HCT116 (cell line): ENCODE data around the gene HYI. TPM values are rescaled to one million over a fixed set of nuclear protein-coding genes. Genes with fewer than 3 reads are reported as not detected.

Experiments used
- ATAC-seq: fragments of 200-7000 bp; cut with Tn5 transposase; 2 replicates; pipeline ENCODE4 v1.9.1; 2020; ENCODE audit warnings: mild to moderate bottlenecking, moderate library complexity
- BruUV-seq: library from RNA; stranded (reverse); fragments of 400-500 nt; replicated peaks from 2 replicates; lab custom pipeline; 2021; lab: Mats Ljungman, UMichigan
- CTCF ChIA-PET: fragments of 300-600 bp; sonication (Branson Sonifier 250); formaldehyde crosslinking; loops from one replicate; lab custom pipeline; 2021; ENCODE audit warnings: antibody characterized with exemption; lab: Charles Lee
- POLR2A ChIA-PET: fragments of 300-600, 350-600 bp; sonication (Branson Sonifier 250); formaldehyde crosslinking; loops from one replicate; lab custom pipeline; 2021; ENCODE audit warnings: antibody characterized with exemption; lab: Charles Lee
- RAD21 ChIA-PET, 2 experiments: fragments of 300-600 bp; sonication (Branson Sonifier 250); formaldehyde crosslinking; loops; one replicate each; lab custom pipeline; 2023; ENCODE audit warnings: low total read pairs in 2 of 2; ENCODE audit not compliant: uncharacterized antibody in 2 of 2, unreplicated experiment in 2 of 2, low non-redundant PET in 1 of 2; lab: Charles Lee
- DNase-seq: peaks from one replicate; pipeline ENCODE4 v3.0.0-alpha.2; 2010; ENCODE audit warnings: low read depth, low spot score
- H2AFZ ChIP-seq: fragments of 200-600 bp; shearing (Covaris generic), sonication (generic); 2 replicates; pipeline ENCODE4 v1.6.1; 2017; ENCODE audit warnings: low read depth, mixed run types, mixed read lengths, antibody characterized with exemption, low read length; ENCODE audit not compliant: poor library complexity, severe bottlenecking
- H3K27ac ChIP-seq: 2 replicates; pipeline ENCODE4 v1.5.1; 2012; ENCODE audit warnings: low read depth, low read length
- H3K27me3 ChIP-seq: fragments of 200-600 bp; sonication (generic); 2 replicates; pipeline ENCODE4 v1.6.1; 2016; ENCODE audit warnings: mixed run types, low read length, mixed read lengths; ENCODE audit not compliant: insufficient read depth
- H3K36me3 ChIP-seq, 2 experiments: fragments of 200-500 bp in 1 of 2; fragments of 200-600 bp in 1 of 2; sonication (Bioruptor generic) in 1 of 2; sonication (generic) in 1 of 2; 2 replicates each; pipeline versions ENCODE4 v1.5.1 to v1.6.1; 2014 to 2016; ENCODE audit warnings: low read length in 2 of 2, inconsistent platforms in 1 of 2, mixed read lengths in 1 of 2, mixed run types in 1 of 2; ENCODE audit not compliant: insufficient read depth in 2 of 2, control insufficient read depth in 1 of 2
- H3K4me1 ChIP-seq, 2 experiments: fragments of 200-600 bp in 1 of 2; sonication (generic) in 1 of 2; 2 replicates each; pipeline versions ENCODE4 v1.5.1 to v1.6.1; 2012 to 2017; ENCODE audit warnings: low read length in 2 of 2, inconsistent platforms in 1 of 2, mild to moderate bottlenecking in 1 of 2, mixed read lengths in 1 of 2, mixed run types in 1 of 2, moderate library complexity in 1 of 2; ENCODE audit not compliant: insufficient read depth in 2 of 2, control insufficient read depth in 1 of 2
- H3K4me2 ChIP-seq: fragments of 200-600 bp; sonication (generic); 2 replicates; pipeline ENCODE4 v1.6.1; 2017; ENCODE audit warnings: mixed run types, low read length, mixed read lengths
- H3K4me3 ChIP-seq, 2 experiments: fragments of 200-600 bp in 1 of 2; sonication (generic) in 1 of 2; replicated peaks in 1 of 2; 2 replicates each; pipeline ENCODE4 v1.5.1; 2011 to 2016; ENCODE audit warnings: low read length in 2 of 2, control low read depth in 1 of 2, low read depth in 1 of 2, mild to moderate bottlenecking in 1 of 2, mixed read lengths in 1 of 2, mixed run types in 1 of 2
- H3K79me2 ChIP-seq: fragments of 200-600 bp; sonication (generic); 2 replicates; pipeline ENCODE4 v1.6.1; 2017; ENCODE audit warnings: mild to moderate bottlenecking, mixed run types, low read length, moderate library complexity, mixed read lengths; ENCODE audit not compliant: insufficient read depth
- H3K9ac ChIP-seq: fragments of 200-600 bp; sonication (generic); 2 replicates; pipeline ENCODE4 v1.6.1; 2016; ENCODE audit warnings: low read length, mixed read lengths
- H3K9me2 ChIP-seq: fragments of 200-600 bp; sonication (generic), shearing (Covaris generic); 2 replicates; pipeline ENCODE4 v1.6.1; 2017; ENCODE audit warnings: mixed run types, mild to moderate bottlenecking, moderate library complexity; ENCODE audit not compliant: insufficient read depth
- H3K9me3 ChIP-seq, 2 experiments: fragments of 200-500 bp in 1 of 2; fragments of 200-600 bp in 1 of 2; sonication (Bioruptor generic) in 1 of 2; sonication (generic) in 1 of 2; 2 replicates each; pipeline ENCODE4 v1.6.1; 2014 to 2017; ENCODE audit warnings: low read length in 2 of 2, mixed read lengths in 2 of 2, inconsistent platforms in 1 of 2, low read depth in 1 of 2, mild to moderate bottlenecking in 1 of 2, mixed run types in 1 of 2, moderate library complexity in 1 of 2; ENCODE audit not compliant: control insufficient read depth in 1 of 2, insufficient read depth in 1 of 2
- H4K20me1 ChIP-seq: fragments of 200-600 bp; sonication (generic), shearing (Covaris generic); 2 replicates; pipeline ENCODE4 v1.6.1; 2017; ENCODE audit warnings: mixed run types, mild to moderate bottlenecking, moderate library complexity; ENCODE audit not compliant: insufficient read depth
- CBX3 ChIP-seq: IDR thresholded peaks from 2 replicates; pipeline ENCODE4 v1.6.1; 2012; ENCODE audit warnings: low read depth
- CEBPB ChIP-seq: IDR thresholded peaks from 2 replicates; pipeline ENCODE4 v1.6.1; 2012; ENCODE audit warnings: low read depth
- EZH2 ChIP-seq: fragments of 200-600 bp; sonication (generic); IDR thresholded peaks from 2 replicates; pipeline ENCODE4 v1.6.1; 2017; ENCODE audit warnings: antibody characterized with exemption, mixed run types
- FOSL1 ChIP-seq: IDR thresholded peaks from 2 replicates; pipeline ENCODE4 v1.6.1; 2012; ENCODE audit warnings: low read depth
- POLR2AphosphoS5 ChIP-seq: IDR thresholded peaks from 2 replicates; pipeline ENCODE4 v1.6.1; 2011; ENCODE audit warnings: mild to moderate bottlenecking, low read depth, low read length, moderate library complexity
- RAD21 ChIP-seq: IDR thresholded peaks from 2 replicates; pipeline ENCODE4 v1.6.1; 2012; ENCODE audit warnings: low read depth, mild to moderate bottlenecking
- SP1 ChIP-seq: IDR thresholded peaks from 2 replicates; pipeline ENCODE4 v1.6.1; 2012; ENCODE audit warnings: low read depth
- ZNF274 ChIP-seq: fragments of 200-500 bp; sonication (Bioruptor generic); IDR thresholded peaks from 2 replicates; pipeline ENCODE4 v1.6.1; 2014; ENCODE audit warnings: mild to moderate bottlenecking, low read depth, low read length, inconsistent platforms
- intact Hi-C: fragments of 100-400 bp; cut with micrococcal nuclease; formaldehyde crosslinking; loops from 2 replicates; pipeline ENCODE4 v1.10.0; 2022
- total RNA-seq: library from RNA; stranded (reverse); gene quantifications from one replicate; pipeline ENCODE4 v1.2.1, GENCODE V29; 2021; ENCODE audit not compliant: unreplicated experiment
- TF ChIP-seq, protein P1 (sequence below), 3 experiments: fragments of 200-600 bp in 1 of 3; sonication (generic) in 1 of 3; IDR thresholded peaks in 2 of 3; conservative IDR thresholded peaks in 1 of 3; 2 replicates each; pipeline ENCODE4 v1.5.1; 2012 to 2017; ENCODE audit warnings: low read depth in 2 of 3, low read length in 2 of 3, antibody characterized with exemption in 1 of 3, borderline replicate concordance in 1 of 3, control low read depth in 1 of 3, mild to moderate bottlenecking in 1 of 3, mixed read lengths in 1 of 3, mixed run types in 1 of 3, moderate library complexity in 1 of 3; ENCODE audit not compliant: insufficient read depth in 1 of 3
- TF ChIP-seq, protein P2 (sequence below): IDR thresholded peaks from 2 replicates; pipeline ENCODE4 v1.6.1; 2012; ENCODE audit warnings: low read depth
- TF ChIP-seq, protein P3 (sequence below): IDR thresholded peaks from 2 replicates; pipeline ENCODE4 v1.6.1; 2011; ENCODE audit warnings: mild to moderate bottlenecking, low read length, moderate library complexity; ENCODE audit not compliant: insufficient replicate concordance; ENCODE audit errors: extremely low read depth
- TF ChIP-seq, protein P4 (sequence below): IDR thresholded peaks from 2 replicates; pipeline ENCODE4 v1.6.1; 2012

HYI gene
- total RNA-seq, 1 experiment from 2014 or later = 13.9 TPM

DNA sequence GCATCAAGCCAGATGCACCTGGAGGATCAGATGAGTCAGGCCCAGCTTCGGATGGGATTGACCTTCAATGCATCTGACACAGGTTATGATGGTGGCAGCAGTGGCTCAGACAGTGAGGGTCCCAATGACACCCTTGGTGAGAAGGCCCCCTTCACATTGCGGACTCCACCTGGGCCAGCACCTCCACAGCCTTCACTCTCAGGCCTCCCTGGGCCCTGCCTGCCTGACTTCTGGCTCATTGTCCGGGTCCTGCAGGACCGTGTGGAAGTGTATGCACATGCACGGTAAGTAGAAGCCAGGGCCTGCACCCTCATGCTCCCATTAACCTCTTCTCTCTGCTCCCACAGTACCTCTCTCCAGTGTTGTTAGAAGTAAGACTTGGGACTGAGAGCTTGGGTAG is 20.8 kb downstream of the HYI start:
- CTCF ChIA-PET = no interaction called here
- no peak for DNase-seq

DNA sequence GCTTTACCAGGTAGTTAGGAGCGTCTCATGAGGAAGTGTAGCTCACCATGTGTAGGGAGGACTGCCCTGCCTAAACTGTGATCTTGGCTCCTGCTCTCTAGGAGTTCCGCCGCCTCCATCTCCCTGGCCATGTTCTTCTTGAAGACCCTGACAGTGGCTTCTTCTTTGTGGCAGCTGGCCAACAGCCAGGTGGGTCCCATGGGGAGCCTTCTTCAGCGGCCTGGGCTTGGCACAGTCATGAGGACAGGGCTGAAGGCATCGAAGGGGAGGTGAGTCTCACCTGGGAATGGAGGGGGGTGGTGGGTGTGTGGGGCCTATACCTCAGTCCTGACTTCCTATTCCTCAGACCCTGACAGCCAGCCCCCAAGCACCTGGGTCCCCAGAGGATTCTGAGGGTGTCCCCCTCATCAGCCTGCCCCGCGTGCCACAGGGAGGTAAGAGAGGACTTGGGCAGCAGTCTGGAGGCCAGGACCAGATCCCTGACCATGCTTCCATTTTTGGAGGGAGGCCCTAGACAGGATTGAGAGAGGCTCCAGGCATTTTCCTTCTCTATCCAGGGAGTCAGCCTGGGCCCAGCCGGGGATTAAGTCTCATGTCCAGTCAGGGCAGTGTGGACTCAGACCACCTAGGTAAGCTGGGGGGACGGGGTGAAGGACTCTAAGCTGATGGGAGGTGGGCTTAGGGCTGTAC is 21.4 kb downstream of the HYI start:
- Histone ChIP-seq H3K4me1 (no peaks in the 10 kb centered on the region), H3K79me2 (no peaks in the 10 kb centered on the region), H3K27ac (no peak overlapping the region), H3K4me2 (no peak overlapping the region), H2AFZ (no peak overlapping the region), H3K9me3 (no peaks in the 10 kb centered on the region), H3K4me3 (no peak overlapping the region), H3K36me3 (peaks cover 14 to 21% of the 10 kb centered on the region in 2 experiments; a peak in 3 of 4 replicates), H3K9ac (no peak overlapping the region), H3K27me3 (no peaks in the 10 kb centered on the region), H3K9me2 (no peaks in the 10 kb centered on the region), H4K20me1 (no peaks in the 10 kb centered on the region)
- ChIA-PET RAD21 (no interaction called here), CTCF (no interaction called here), POLR2A (no interaction called here)
- no peak for DNase-seq
- BruUV-seq = no TSS peak
- ATAC-seq = no peak
- intact Hi-C loops = no loop called here
- TF ChIP-seq POLR2AphosphoS5 = no peak
- TF ChIP-seq, protein P1, sequence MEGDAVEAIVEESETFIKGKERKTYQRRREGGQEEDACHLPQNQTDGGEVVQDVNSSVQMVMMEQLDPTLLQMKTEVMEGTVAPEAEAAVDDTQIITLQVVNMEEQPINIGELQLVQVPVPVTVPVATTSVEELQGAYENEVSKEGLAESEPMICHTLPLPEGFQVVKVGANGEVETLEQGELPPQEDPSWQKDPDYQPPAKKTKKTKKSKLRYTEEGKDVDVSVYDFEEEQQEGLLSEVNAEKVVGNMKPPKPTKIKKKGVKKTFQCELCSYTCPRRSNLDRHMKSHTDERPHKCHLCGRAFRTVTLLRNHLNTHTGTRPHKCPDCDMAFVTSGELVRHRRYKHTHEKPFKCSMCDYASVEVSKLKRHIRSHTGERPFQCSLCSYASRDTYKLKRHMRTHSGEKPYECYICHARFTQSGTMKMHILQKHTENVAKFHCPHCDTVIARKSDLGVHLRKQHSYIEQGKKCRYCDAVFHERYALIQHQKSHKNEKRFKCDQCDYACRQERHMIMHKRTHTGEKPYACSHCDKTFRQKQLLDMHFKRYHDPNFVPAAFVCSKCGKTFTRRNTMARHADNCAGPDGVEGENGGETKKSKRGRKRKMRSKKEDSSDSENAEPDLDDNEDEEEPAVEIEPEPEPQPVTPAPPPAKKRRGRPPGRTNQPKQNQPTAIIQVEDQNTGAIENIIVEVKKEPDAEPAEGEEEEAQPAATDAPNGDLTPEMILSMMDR (IDR thresholded peaks at IDR 0.05 in 2 of 3, conservative IDR thresholded peaks at IDR 0.05 in 1 of 3; ENCODE audit: borderline replicate concordance in 1 of 3, insufficient read depth in 1 of 3, low read depth in 2 of 3, low read length in 2 of 3) = no peak
- TF ChIP-seq FOSL1 = no peak
- TF ChIP-seq, protein P2, sequence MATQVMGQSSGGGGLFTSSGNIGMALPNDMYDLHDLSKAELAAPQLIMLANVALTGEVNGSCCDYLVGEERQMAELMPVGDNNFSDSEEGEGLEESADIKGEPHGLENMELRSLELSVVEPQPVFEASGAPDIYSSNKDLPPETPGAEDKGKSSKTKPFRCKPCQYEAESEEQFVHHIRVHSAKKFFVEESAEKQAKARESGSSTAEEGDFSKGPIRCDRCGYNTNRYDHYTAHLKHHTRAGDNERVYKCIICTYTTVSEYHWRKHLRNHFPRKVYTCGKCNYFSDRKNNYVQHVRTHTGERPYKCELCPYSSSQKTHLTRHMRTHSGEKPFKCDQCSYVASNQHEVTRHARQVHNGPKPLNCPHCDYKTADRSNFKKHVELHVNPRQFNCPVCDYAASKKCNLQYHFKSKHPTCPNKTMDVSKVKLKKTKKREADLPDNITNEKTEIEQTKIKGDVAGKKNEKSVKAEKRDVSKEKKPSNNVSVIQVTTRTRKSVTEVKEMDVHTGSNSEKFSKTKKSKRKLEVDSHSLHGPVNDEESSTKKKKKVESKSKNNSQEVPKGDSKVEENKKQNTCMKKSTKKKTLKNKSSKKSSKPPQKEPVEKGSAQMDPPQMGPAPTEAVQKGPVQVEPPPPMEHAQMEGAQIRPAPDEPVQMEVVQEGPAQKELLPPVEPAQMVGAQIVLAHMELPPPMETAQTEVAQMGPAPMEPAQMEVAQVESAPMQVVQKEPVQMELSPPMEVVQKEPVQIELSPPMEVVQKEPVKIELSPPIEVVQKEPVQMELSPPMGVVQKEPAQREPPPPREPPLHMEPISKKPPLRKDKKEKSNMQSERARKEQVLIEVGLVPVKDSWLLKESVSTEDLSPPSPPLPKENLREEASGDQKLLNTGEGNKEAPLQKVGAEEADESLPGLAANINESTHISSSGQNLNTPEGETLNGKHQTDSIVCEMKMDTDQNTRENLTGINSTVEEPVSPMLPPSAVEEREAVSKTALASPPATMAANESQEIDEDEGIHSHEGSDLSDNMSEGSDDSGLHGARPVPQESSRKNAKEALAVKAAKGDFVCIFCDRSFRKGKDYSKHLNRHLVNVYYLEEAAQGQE = no peak
- no peak for TF ChIP-seq EZH2
- TF ChIP-seq, protein P3, sequence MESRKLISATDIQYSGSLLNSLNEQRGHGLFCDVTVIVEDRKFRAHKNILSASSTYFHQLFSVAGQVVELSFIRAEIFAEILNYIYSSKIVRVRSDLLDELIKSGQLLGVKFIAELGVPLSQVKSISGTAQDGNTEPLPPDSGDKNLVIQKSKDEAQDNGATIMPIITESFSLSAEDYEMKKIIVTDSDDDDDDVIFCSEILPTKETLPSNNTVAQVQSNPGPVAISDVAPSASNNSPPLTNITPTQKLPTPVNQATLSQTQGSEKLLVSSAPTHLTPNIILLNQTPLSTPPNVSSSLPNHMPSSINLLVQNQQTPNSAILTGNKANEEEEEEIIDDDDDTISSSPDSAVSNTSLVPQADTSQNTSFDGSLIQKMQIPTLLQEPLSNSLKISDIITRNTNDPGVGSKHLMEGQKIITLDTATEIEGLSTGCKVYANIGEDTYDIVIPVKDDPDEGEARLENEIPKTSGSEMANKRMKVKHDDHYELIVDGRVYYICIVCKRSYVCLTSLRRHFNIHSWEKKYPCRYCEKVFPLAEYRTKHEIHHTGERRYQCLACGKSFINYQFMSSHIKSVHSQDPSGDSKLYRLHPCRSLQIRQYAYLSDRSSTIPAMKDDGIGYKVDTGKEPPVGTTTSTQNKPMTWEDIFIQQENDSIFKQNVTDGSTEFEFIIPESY = no peak
- TF ChIP-seq, protein P4, sequence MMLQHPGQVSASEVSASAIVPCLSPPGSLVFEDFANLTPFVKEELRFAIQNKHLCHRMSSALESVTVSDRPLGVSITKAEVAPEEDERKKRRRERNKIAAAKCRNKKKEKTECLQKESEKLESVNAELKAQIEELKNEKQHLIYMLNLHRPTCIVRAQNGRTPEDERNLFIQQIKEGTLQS = no peak
- TF ChIP-seq ZNF274 = no peak
- no peak for TF ChIP-seq CEBPB
- no peak for TF ChIP-seq SP1

More for the DNA sequence above, 20.8 kb downstream of the HYI start:
- H3K9me3 ChIP-seq = no peaks in the 10 kb centered on the region
- ATAC-seq = no peak
- H3K4me3 ChIP-seq = no peak overlapping the region
- no TSS peak for BruUV-seq
- H4K20me1 ChIP-seq = no peaks in the 10 kb centered on the region
- H3K27me3 ChIP-seq = no peaks in the 10 kb centered on the region
- TF ChIP-seq CBX3 (no peak), RAD21 (no peak)
- no peak overlapping the region for H2AFZ ChIP-seq
- intact Hi-C loops = no loop called here
- no peaks in the 10 kb centered on the region for H3K9me2 ChIP-seq
- no peak overlapping the region for H3K9ac ChIP-seq
- ChIA-PET RAD21 (no interaction called here), POLR2A (no interaction called here)
- no peaks in the 10 kb centered on the region for H3K79me2 ChIP-seq
- no peaks in the 10 kb centered on the region for H3K4me1 ChIP-seq
- H3K27ac ChIP-seq = no peak overlapping the region
- H3K36me3 ChIP-seq = peaks cover 11 to 21% of the 10 kb centered on the region in 2 experiments; a peak in 3 of 4 replicates
- no peak overlapping the region for H3K4me2 ChIP-seq
